Activated naive CD8-positive, alpha-beta T cell (primary cell): ENCODE data around the gene DRC7.

Source experiments
- H3K27ac Mint-ChIP-seq: one replicate; pipeline ENCODE4 v1.8.0; 2021; ENCODE audit warnings: mixed read lengths
- H3K27me3 Mint-ChIP-seq: one replicate; pipeline ENCODE4 v1.8.0; 2021; ENCODE audit warnings: mixed read lengths
- H3K36me3 Mint-ChIP-seq: one replicate; pipeline ENCODE4 v1.8.0; 2021; ENCODE audit warnings: mixed read lengths
- H3K4me1 Mint-ChIP-seq: one replicate; pipeline ENCODE4 v1.8.0; 2021; ENCODE audit warnings: low read depth, mixed read lengths
- H3K4me3 Mint-ChIP-seq: one replicate; pipeline ENCODE4 v1.8.0; 2021; ENCODE audit warnings: mild to moderate bottlenecking, mixed read lengths
- H3K9me3 Mint-ChIP-seq: one replicate; pipeline ENCODE4 v1.8.0; 2021; ENCODE audit warnings: low read depth, mixed read lengths

DRC7 gene

GRCh38 chr16:57694725-57695679 lies at the start of gene DRC7:
Gene DRC7, plus strand, starts transcription at chr16:57694806. Its CDS starts 3,144 bp downstream, at chr16:57697950.
- H3K36me3 Mint-ChIP-seq, result no peaks in the 10 kb centered on the region
- no peaks in the 10 kb centered on the region for H3K27me3 Mint-ChIP-seq
- H3K4me1 Mint-ChIP-seq, result peaks cover 13% of the 10 kb centered on the region
- H3K4me3 Mint-ChIP-seq, result peak within 1 kb of the TSS; percentile 60
- H3K27ac Mint-ChIP-seq, result no peak within 1 kb of the TSS
- H3K9me3 Mint-ChIP-seq, result no peaks in the 10 kb centered on the region

GRCh38 chr16:57645169-57645568 lies 49.4 kb upstream of the DRC7 start:
- Mint-ChIP-seq H3K27ac (no peak overlapping the region), H3K27me3 (no peaks in the 10 kb centered on the region), H3K36me3 (no peaks in the 10 kb centered on the region), H3K9me3 (no peaks in the 10 kb centered on the region), H3K4me3 (no peak overlapping the region), H3K4me1 (peaks cover 25% of the 10 kb centered on the region)

GRCh38 chr16:57645691-57646387 lies 48.8 kb upstream of the DRC7 start:
- H3K4me3 Mint-ChIP-seq, result no peak overlapping the region
- no peaks in the 10 kb centered on the region for H3K36me3 Mint-ChIP-seq
- H3K27me3 Mint-ChIP-seq, result no peaks in the 10 kb centered on the region
- no peaks in the 10 kb centered on the region for H3K9me3 Mint-ChIP-seq
- H3K4me1 Mint-ChIP-seq, result peaks cover 25% of the 10 kb centered on the region
- H3K27ac Mint-ChIP-seq, result peak overlapping the region; percentile 46

GRCh38 chr16:57646388-57647039 lies 48.1 kb upstream of the DRC7 start:
- Mint-ChIP-seq H3K27me3 (no peaks in the 10 kb centered on the region), H3K4me1 (peaks cover 25% of the 10 kb centered on the region), H3K27ac (no peak overlapping the region), H3K4me3 (no peak overlapping the region), H3K9me3 (no peaks in the 10 kb centered on the region), H3K36me3 (no peaks in the 10 kb centered on the region)

GRCh38 chr16:57647136-57647875 lies 47.3 kb upstream of the DRC7 start:
- Mint-ChIP-seq H3K36me3 (no peaks in the 10 kb centered on the region), H3K27ac (peak overlapping the region; percentile 62), H3K4me3 (no peak overlapping the region)

GRCh38 chr16:57648125-57648524 lies 46.5 kb upstream of the DRC7 start:
- H3K27ac Mint-ChIP-seq, result peak overlapping the region; percentile 62
- no peak overlapping the region for H3K4me3 Mint-ChIP-seq
- H3K9me3 Mint-ChIP-seq, result no peaks in the 10 kb centered on the region
- no peaks in the 10 kb centered on the region for H3K27me3 Mint-ChIP-seq
- H3K36me3 Mint-ChIP-seq, result no peaks in the 10 kb centered on the region
- H3K4me1 Mint-ChIP-seq, result peaks cover 28% of the 10 kb centered on the region

More at GRCh38 chr16:57647136-57647875, 47.3 kb upstream of the DRC7 start:
- H3K4me1 Mint-ChIP-seq, result peaks cover 28% of the 10 kb centered on the region
- no peaks in the 10 kb centered on the region for H3K9me3 Mint-ChIP-seq
- no peaks in the 10 kb centered on the region for H3K27me3 Mint-ChIP-seq

GRCh38 chr16:57648581-57649442 lies 45.8 kb upstream of the DRC7 start:
- H3K27me3 Mint-ChIP-seq, result no peaks in the 10 kb centered on the region
- H3K27ac Mint-ChIP-seq, result no peak overlapping the region
- H3K9me3 Mint-ChIP-seq, result no peaks in the 10 kb centered on the region
- peaks cover 28% of the 10 kb centered on the region for H3K4me1 Mint-ChIP-seq
- no peaks in the 10 kb centered on the region for H3K36me3 Mint-ChIP-seq
- H3K4me3 Mint-ChIP-seq, result no peak overlapping the region

- Mint-ChIP-seq H3K9me3 (no peaks in the 10 kb centered on the region), H3K27me3 (no peaks in the 10 kb centered on the region), H3K4me1 (peaks cover 28% of the 10 kb centered on the region), H3K4me3 (no peak overlapping the region), H3K36me3 (no peaks in the 10 kb centered on the region), H3K27ac (no peak overlapping the region)
Observed at GRCh38 chr16:57649443-57649751, 45.2 kb upstream of the DRC7 start.

GRCh38 chr16:57649846-57650245 lies 44.8 kb upstream of the DRC7 start:
- Mint-ChIP-seq H3K27me3 (no peaks in the 10 kb centered on the region), H3K36me3 (no peaks in the 10 kb centered on the region)

GRCh38 chr16:57651344-57652333 lies 43.0 kb upstream of the DRC7 start:
- no peak overlapping the region for H3K27ac Mint-ChIP-seq
- no peaks in the 10 kb centered on the region for H3K36me3 Mint-ChIP-seq
- H3K9me3 Mint-ChIP-seq, result no peaks in the 10 kb centered on the region
- no peaks in the 10 kb centered on the region for H3K27me3 Mint-ChIP-seq
- no peak overlapping the region for H3K4me3 Mint-ChIP-seq
- H3K4me1 Mint-ChIP-seq, result peaks cover 26% of the 10 kb centered on the region

More at GRCh38 chr16:57649846-57650245, 44.8 kb upstream of the DRC7 start:
- no peak overlapping the region for H3K4me3 Mint-ChIP-seq
- no peaks in the 10 kb centered on the region for H3K9me3 Mint-ChIP-seq
- peaks cover 28% of the 10 kb centered on the region for H3K4me1 Mint-ChIP-seq
- no peak overlapping the region for H3K27ac Mint-ChIP-seq

GRCh38 chr16:57652695-57653471 lies 41.7 kb upstream of the DRC7 start:
- no peaks in the 10 kb centered on the region for H3K36me3 Mint-ChIP-seq
- H3K27me3 Mint-ChIP-seq, result no peaks in the 10 kb centered on the region
- H3K9me3 Mint-ChIP-seq, result no peaks in the 10 kb centered on the region
- H3K4me3 Mint-ChIP-seq, result no peak overlapping the region
- no peak overlapping the region for H3K27ac Mint-ChIP-seq
- H3K4me1 Mint-ChIP-seq, result peaks cover 16% of the 10 kb centered on the region

- H3K9me3 Mint-ChIP-seq, result no peaks in the 10 kb centered on the region
- no peak overlapping the region for H3K4me3 Mint-ChIP-seq
- H3K4me1 Mint-ChIP-seq, result peaks cover 7% of the 10 kb centered on the region
- no peaks in the 10 kb centered on the region for H3K27me3 Mint-ChIP-seq
- no peak overlapping the region for H3K27ac Mint-ChIP-seq
- H3K36me3 Mint-ChIP-seq, result no peaks in the 10 kb centered on the region
Observed at GRCh38 chr16:57653936-57654335, 40.7 kb upstream of the DRC7 start.
